Skeletal muscle cell (primary cell): Measurements from ENCODE around the gene FOXG1.
A peak's percentile ranks its signal among the peaks of the same experiment; 100 is the strongest.

Experiments
- DNase-seq: peaks from one replicate; pipeline ENCODE4 v3.0.0-alpha.2; 2010; ENCODE audit warnings: low read depth
- H3K4me3 ChIP-seq: 2 replicates; pipeline ENCODE4 v1.5.1; 2011; ENCODE audit warnings: low read depth, mild to moderate bottlenecking, control low read depth, low read length, moderate library complexity

The FOXG1 gene

GRCh38 chr14:28760431-28760996 lies 6.1 kb upstream of the FOXG1 start:
- DNase-seq, result no peak
- no peak overlapping the region for H3K4me3 ChIP-seq

GRCh38 chr14:28761438-28762291 lies 4.9 kb upstream of the FOXG1 start:
- H3K4me3 ChIP-seq, result no peak overlapping the region
- DNase-seq, result no peak

DNA sequence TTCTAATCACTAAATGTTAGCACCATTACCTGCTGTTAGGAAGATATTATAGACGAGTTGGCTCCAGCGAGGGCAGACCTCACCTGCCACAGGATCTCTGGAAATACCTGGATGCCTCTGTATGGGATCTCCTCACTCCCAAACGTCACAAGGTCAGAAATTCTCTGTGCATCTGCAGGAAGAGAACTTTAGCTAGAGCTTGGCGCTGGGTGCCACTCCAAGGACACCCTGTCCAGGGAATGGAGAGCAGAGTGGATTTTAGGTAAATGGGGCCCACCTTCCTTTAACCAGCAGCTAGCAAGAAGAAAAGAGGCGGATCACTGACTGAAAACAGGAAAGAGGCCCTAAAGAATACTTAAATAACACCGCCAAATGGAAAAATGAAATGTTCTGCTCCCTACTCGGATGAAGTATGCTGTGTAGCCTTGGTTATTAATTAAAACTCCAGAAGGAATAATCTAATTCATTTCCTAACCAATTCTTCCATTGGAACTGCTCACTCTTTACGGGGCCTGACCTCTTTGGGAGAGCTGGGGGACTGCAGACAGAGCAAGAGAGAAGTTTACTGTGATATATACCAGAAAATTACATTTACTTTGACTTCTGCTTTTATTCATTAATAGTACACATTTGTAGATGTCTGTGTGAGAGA lies 4.2 kb upstream of the FOXG1 start:
- no peak for DNase-seq
- H3K4me3 ChIP-seq, result no peak overlapping the region

DNA sequence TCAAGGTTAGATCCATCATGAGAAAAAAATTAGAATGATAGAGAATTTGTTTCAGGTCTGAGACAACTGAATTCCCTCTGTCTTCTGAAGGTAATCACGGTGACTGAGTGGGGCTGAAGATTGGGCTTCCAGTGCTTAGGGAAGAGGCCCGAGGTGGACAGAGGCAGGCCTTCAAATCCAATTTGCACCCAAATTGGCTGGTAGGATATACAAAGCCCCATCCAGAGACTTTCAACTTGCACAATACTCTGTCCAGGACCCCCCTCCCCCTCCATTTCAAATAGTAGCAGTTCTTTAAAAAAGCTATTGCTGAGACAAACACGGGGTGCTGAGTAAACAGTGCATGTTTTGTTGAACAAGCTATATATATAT lies 3.6 kb upstream of the FOXG1 start:
- DNase-seq, result no peak
- no peak overlapping the region for H3K4me3 ChIP-seq

GRCh38 chr14:28763751-28764256 lies 2.8 kb upstream of the FOXG1 start:
- peak overlapping the region; percentile 0 for H3K4me3 ChIP-seq
- DNase-seq, result no peak

DNA sequence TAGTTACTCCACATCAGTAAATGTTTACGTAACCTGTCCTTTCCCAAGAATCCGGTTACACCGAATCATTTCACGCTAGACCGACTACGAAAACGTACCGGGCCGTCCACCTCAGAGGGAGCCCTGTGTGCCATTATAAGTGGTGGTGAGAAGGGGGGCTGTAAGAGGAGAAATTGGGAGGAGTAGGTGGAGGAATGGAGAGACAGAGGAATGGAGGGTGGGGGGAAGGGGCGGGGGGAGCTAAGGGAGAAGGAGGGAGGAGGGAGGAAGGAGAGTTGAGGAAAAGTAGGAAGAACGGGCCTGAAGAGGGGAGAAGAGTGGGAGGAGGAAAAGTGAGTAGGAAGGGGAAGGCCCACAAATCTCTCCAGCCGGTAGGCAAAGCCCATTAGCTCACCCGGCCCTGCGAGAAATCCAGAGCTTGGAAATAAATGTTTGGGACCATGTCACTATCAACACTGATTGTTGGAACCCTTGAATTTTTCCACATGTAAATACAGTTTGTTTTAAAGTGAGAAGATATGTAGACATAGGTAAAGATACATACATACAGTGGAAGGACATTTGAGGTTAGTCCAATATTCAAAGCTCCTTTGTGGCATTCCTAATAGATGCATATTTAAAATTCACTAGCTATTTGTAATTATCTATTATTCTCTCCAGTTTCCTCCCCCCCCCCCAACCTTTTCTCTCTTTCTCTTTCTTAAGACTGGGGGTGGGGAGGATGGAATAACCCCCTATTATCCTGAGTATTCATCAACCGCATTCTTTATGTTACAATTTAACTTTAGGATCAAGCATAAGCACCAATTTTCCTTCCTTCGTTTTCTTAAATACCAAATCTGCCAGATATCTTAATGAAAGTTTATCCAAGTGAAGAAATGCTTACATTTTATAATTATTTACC lies 2.1 kb upstream of the FOXG1 start:
- peak overlapping the region; percentile 51 for H3K4me3 ChIP-seq
- DNase-seq, result no peak

DNA sequence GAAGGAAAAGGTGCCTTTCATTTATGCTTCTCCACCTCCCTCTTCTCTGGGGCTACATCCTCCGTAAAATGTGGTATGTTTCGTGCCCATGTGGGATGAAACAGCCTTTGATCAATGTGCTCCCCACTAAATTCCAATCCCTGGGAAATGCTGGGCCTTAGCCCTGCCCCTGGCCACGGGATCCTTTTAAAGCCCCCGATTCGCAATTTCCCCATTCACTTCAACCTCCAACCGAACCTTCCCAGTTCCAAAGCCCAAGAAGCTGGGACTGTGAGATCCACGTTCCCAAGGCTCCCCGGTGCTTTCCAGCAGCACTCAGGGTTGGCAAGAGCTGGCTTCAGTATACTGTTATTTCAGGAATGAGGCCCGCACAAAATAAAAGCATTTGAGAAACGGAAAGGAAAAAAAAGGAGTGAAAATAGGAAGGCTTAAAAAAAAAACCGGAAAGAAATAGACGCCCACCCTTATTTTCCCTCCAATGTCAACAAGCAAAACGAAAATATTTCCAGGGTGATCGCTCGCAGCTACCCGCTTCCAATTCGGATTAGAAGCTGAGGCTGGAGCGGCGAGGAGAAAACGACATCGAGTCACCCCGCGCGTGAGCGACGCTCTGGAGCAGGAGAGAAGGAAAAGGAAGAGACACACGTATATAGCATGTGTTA lies 1.3 kb upstream of the FOXG1 start:
- peak overlapping the region; percentile 51 for H3K4me3 ChIP-seq
- no peak for DNase-seq

GRCh38 chr14:28765831-28766468 lies 637 bp upstream of the FOXG1 start:
- DNase-seq, result no peak
- peak overlapping the region; percentile 51 for H3K4me3 ChIP-seq

DNA sequence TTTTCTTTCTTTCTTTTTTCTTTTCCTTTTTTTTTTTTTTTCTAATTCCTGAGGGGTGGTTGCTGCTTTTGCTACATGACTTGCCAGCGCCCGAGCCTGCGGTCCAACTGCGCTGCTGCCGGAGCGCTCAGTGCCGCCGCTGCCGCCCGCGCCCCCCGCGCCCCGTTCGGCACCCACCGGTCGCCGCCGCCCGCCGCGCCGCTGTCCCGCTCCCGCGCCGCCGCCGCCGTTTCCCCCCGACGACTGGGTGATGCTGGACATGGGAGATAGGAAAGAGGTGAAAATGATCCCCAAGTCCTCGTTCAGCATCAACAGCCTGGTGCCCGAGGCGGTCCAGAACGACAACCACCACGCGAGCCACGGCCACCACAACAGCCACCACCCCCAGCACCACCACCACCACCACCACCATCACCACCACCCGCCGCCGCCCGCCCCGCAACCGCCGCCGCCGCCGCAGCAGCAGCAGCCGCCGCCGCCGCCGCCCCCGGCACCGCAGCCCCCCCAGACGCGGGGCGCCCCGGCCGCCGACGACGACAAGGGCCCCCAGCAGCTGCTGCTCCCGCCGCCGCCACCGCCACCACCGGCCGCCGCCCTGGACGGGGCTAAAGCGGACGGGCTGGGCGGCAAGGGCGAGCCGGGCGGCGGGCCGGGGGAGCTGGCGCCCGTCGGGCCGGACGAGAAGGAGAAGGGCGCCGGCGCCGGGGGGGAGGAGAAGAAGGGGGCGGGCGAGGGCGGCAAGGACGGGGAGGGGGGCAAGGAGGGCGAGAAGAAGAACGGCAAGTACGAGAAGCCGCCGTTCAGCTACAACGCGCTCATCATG lies 654 bp downstream of the FOXG1 start:
- H3K4me3 ChIP-seq, result peak overlapping the region; percentile 52
- no peak for DNase-seq

DNA sequence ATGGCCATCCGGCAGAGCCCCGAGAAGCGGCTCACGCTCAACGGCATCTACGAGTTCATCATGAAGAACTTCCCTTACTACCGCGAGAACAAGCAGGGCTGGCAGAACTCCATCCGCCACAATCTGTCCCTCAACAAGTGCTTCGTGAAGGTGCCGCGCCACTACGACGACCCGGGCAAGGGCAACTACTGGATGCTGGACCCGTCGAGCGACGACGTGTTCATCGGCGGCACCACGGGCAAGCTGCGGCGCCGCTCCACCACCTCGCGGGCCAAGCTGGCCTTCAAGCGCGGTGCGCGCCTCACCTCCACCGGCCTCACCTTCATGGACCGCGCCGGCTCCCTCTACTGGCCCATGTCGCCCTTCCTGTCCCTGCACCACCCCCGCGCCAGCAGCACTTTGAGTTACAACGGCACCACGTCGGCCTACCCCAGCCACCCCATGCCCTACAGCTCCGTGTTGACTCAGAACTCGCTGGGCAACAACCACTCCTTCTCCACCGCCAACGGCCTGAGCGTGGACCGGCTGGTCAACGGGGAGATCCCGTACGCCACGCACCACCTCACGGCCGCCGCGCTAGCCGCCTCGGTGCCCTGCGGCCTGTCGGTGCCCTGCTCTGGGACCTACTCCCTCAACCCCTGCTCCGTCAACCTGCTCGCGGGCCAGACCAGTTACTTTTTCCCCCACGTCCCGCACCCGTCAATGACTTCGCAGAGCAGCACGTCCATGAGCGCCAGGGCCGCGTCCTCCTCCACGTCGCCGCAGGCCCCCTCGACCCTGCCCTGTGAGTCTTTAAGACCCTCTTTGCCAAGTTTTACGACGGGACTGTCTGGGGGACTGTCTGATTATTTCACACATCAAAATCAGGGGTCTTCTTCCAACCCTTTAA lies 1.5 kb downstream of the FOXG1 start:
- no peak for DNase-seq
- H3K4me3 ChIP-seq, result peak overlapping the region; percentile 52

GRCh38 chr14:28769276-28769880 lies 2.8 kb downstream of the FOXG1 start:
- H3K4me3 ChIP-seq, result peak overlapping the region; percentile 52
- no peak for DNase-seq

DNA sequence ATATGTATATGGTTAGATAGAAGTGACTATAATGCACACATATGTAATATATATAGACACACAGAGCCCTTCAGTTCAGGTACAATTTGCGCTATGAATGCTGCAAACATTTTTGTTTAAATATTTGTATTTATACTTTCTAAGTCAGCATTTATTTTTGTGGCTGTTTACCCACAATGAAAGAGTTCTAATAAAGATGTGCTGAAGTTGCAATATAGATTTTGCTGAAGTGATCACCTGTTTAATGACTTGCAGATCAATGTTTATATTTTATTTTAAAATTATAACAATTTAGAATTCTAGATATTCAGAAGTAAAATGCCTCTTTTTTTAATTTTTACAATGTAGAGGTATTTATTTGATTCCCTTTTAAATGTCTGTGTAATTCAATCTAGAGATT lies 3.5 kb downstream of the FOXG1 start:
- no peak for DNase-seq
- H3K4me3 ChIP-seq, result peak overlapping the region; percentile 52

- H3K4me3 ChIP-seq, result peak overlapping the region; percentile 29
Measured at GRCh38 chr14:28770630-28771029, 4.0 kb downstream of the FOXG1 start.

GRCh38 chr14:28771168-28771567 lies 4.6 kb downstream of the FOXG1 start:
- no peak for DNase-seq
- peak overlapping the region; percentile 5 for H3K4me3 ChIP-seq

More at GRCh38 chr14:28770630-28771029, 4.0 kb downstream of the FOXG1 start:
- DNase-seq, result no peak

DNA sequence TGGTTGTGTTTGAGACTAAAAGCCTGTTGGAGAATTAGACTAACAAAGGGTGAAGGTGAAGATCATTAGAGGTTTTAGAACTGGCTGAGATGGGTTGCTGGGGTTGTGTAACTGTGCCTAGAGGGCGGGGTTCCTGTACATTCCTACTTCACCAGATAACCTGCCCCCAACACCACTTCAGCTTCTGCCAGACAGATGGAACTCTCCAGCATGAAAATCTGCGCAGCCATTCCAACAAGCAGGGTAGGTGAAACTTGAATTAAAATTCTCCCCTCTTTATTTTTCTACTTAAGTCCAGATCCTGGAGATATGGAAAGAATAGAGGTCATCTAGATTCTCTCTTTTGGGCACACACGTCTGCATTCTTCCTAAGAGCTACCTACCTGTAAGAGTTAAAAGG lies 6.0 kb downstream of the FOXG1 start:
- H3K4me3 ChIP-seq, result peak overlapping the region; percentile 39
- no peak for DNase-seq

GRCh38 chr14:28773176-28773575 lies 6.6 kb downstream of the FOXG1 start:
- DNase-seq, result no peak
- H3K4me3 ChIP-seq, result peak overlapping the region; percentile 39
